HG02678 (cell line): ENCODE results near the gene RCBTB2.
"Not testable (repeated sequence)": the region's sequence is repeated elsewhere in the genome, so short reads cannot be mapped to it uniquely, and the experiment has no call there.

ENCODE experiments used
- ATAC-seq: cut with Tn5 transposase; IDR thresholded peaks from one replicate; pipeline ENCODE4 v1.9.1; 2021; ENCODE audit warnings: mild to moderate bottlenecking, moderate library complexity; ENCODE audit not compliant: unreplicated experiment

Gene RCBTB2

DNA sequence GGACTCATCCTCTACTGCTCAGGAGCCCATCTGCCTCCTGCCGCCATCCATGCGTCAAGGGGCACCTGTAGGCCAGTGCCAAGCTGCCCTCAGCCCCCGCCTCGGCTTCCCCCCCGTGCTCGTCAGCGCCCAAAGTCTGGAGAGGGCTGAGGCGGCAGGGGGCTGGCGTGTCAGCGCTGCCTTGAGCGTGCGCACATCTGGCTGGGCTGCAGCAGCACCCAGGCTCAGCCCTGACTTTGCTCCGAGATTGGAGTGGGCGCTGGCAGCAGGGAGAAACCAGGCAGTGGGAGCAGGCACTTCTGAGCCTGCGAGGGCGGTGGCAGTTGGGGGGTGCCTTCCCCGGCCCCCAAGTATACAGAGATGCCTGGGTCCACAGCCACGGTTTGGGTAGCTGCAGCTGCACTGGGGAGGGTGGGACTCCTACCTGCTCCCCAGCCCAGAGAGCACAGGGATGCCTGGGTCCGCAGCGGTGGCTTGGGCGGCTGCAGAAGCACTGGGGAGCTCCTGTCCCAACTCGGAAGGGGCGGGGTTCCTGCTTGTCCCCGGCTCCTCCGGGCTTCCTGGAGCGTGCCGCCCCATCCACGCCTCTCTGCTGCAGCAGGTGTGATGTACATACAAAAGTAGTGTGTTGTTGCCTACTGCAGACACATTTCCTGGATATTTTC lies 75.2 kb downstream of the RCBTB2 start:
- no peak for ATAC-seq

DNA sequence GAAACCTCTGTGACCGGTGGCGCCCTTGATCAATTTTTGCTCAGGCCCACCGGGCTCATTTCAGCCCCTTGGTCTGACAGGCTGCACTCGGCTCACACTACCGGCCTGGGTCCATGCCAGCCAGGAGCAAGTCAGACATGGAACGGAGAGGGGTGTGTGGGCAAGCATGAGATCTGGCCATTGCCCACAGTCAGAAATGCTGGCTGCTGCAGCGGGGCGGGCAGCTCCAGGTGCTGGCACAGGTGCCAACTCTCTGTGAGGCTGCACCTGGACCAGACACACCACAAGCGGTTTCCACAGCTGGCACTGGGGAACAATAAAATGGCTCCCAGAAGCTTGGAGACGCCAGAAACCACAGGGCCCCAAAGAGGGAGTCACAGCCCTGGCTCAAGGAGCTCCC lies 76.3 kb downstream of the RCBTB2 start:
- ATAC-seq = no peak

DNA sequence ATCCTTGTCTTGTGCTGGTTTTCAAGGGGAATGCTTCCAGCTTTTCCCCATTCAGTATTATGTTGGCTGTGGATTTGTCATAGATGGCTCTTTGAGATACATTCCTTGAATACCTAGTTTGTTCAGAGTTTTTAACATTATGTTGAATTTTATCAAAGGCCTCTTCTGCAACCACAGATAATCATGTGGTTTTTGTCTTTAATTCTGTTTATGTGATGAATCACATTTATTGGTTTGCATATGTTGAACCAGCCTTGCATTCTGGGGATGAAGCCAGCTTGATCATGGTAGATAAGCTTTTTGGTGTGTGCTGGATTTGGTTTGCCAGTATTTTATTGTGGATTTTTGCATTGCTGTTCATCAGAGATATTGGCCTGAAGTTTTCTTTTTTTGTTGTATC lies 81.7 kb downstream of the RCBTB2 start:
- ATAC-seq = not testable (repeated sequence)

DNA sequence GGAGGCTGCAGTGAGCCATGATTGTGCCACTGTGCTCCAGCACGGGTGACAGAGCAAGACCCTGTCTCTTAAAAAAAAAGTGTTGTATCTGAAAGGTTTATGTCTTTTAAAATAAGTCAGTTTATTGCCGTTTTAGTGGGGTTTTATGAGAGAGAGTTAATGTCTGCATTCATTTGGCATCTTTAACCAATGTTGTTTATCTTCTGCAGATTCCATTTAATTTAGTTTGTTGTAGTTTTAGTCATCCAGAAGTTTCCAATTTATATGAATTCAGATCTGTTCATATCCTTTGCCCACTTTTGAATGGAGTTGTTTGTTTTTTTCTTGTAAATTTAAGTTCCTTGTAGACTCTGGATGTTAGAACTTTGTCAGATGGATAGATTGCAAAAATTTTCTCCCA lies 83.2 kb downstream of the RCBTB2 start:
- no peak for ATAC-seq

DNA sequence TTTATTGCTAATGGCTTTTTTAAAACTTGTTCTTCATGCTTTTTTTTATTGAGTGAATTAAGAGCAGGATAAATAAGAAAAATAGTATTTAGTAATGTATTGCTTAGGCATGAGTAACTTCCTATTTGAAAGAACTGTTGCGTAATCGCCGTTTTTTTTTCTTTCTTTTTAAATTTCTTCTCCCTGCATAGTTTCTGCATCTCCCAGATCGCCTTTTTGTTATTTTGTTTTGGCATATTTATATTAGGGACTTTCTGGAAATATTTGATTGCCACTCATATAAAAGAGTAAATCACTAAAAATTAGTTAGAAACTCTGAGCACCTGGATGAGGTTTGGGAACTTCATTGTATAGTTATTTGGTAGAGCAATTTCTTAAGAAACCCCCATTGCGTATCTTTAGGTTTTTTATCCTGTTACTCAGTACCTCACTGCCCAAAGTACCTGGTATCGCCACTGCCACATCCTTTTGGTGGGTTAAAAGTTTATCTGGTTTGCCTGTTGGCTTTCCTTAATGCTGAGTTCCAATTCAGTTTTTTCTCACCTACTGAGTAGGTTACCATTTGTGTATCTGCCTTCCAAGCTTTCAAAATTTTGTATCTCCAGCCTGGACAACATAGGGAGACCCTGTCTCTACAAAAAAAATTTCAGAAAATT lies 83.8 kb downstream of the RCBTB2 start:
- no peak for ATAC-seq

DNA sequence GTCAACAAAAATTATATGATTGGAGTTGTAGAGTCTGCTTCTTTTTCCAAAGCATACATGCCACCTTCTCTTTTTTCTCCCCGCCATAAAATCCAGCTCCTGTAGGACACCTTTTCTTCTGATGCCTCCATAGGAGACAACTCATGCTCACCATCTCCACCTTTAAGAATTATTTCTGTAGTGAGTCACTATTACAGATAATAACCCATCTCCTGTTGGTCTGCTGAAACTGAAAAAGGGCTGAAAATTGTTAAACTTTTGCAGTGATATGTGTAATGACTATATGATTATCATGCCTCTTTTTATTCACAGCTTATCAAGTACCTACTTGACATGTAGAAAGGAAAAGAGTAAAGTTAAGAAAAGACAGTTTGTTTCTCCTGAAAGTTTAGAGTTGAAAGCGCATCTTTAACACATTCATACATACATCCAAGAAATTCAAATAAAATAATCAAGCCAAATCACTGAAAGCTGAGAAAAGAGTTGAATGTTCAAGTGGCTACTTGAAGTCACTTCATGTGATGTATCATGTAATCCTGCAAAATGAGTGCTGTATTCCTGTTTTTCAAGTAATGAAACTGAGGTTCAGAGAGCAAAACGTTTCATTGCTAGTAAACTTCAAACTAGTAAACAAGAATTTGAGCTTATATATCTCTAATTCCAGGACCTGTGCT lies 84.5 kb downstream of the RCBTB2 start:
- no peak for ATAC-seq

DNA sequence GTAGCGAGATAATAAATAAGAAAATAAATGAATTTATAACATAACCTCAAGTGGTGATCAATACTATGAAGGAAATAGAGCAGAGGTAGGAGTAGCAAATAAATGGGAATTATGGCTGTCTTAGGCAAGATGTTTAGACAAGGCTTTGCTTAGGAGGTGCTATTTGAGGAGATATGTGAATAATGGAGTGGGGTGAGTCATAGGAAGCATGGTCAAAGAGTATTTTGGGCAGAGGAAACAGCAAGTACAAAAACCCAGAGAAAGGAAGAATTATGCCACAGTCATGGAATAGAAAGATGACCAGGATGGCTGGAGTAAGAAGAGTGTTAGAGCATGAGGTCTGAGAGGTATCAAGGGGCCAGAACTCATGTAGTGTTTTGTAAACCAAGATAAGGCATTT lies 86.4 kb downstream of the RCBTB2 start:
- ATAC-seq = no peak

DNA sequence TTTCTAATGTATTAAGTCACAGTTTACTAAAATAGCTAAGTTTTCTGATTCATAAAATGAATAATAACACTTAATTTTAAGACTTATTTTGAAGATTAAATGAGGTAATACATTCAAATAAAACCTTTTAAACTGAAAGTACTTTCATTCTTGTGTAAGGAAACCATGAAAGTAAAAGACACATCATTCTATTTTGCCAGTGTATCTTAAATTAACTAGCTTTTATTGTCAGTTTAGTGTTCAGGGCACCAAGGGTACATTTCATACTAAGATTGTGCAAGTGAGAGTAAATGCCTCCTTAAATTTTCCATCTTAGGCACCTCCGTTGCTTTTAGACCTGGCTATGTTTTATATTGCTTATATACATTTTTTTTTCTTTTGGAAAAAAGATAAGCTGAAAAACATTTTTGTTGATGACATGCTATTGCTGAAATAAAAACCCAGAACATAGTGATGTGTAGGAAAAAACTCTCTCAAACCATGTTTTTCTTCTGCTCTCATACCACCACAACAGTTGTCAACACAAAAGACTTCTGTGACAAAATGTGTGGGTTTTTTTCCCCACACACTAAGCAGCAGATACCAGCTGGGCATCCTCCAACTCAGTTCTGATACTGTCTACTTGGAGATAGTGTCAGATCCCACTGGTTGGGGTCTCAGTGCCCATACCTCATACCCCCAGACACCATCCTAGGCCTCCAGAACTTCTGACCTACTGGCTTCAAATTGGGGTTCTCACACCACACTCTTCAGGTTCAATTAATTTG lies 89.3 kb downstream of the RCBTB2 start:
- ATAC-seq = no peak
